Endodermal cell (in vitro differentiated cells): Measurements from ENCODE around the gene TMEM175. TPM values are rescaled to one million over a fixed set of nuclear protein-coding genes. Genes with fewer than 3 reads are reported as not detected.

Source experiments
- DNase-seq: peaks from one replicate; pipeline ENCODE4 v3.0.0-alpha.2; 2017
- H3K27ac ChIP-seq: 2 replicates; pipeline ENCODE4 v1.5.1; 2013; ENCODE audit warnings: mild to moderate bottlenecking, low read depth, low read length, moderate library complexity
- H3K27me3 ChIP-seq: 2 replicates; pipeline ENCODE4 v1.6.1; 2013; ENCODE audit warnings: mild to moderate bottlenecking, low read length, moderate library complexity; ENCODE audit not compliant: insufficient read depth, control insufficient read depth, poor library complexity, severe bottlenecking
- H3K36me3 ChIP-seq: 2 replicates; pipeline ENCODE4 v1.7.0; 2013; ENCODE audit warnings: mild to moderate bottlenecking, low read length, moderate library complexity; ENCODE audit not compliant: control insufficient read depth, insufficient read depth
- H3K4me1 ChIP-seq: one replicate; pipeline ENCODE4 v1.7.0; 2013; ENCODE audit warnings: low read length; ENCODE audit not compliant: control insufficient read depth, insufficient read depth
- H3K4me3 ChIP-seq: 2 replicates; pipeline ENCODE4 v1.5.1; 2013; ENCODE audit warnings: mild to moderate bottlenecking, low read length, moderate library complexity
- H3K9ac ChIP-seq: 2 replicates; pipeline ENCODE4 v1.6.1; 2013; ENCODE audit warnings: mild to moderate bottlenecking, low read length, moderate library complexity; ENCODE audit not compliant: poor library complexity, severe bottlenecking; ENCODE audit errors: extremely low read depth
- H3K9me3 ChIP-seq: 2 replicates; pipeline ENCODE4 v1.6.1; 2013; ENCODE audit warnings: mild to moderate bottlenecking, low read length, moderate library complexity; ENCODE audit not compliant: control insufficient read depth
- H3K27ac Mint-ChIP-seq: 2 replicates; pipeline ENCODE4 v1.8.0; 2020; ENCODE audit warnings: mixed read lengths
- H3K27me3 Mint-ChIP-seq: 2 replicates; pipeline ENCODE4 v1.8.0; 2021; ENCODE audit warnings: mild to moderate bottlenecking, mixed read lengths; ENCODE audit not compliant: insufficient read depth
- H3K36me3 Mint-ChIP-seq: 2 replicates; pipeline ENCODE4 v1.8.0; 2020; ENCODE audit warnings: low read depth, mixed read lengths
- H3K4me1 Mint-ChIP-seq: 2 replicates; pipeline ENCODE4 v1.8.0; 2020; ENCODE audit warnings: mixed read lengths
- H3K4me3 Mint-ChIP-seq: 2 replicates; pipeline ENCODE4 v1.8.0; 2020; ENCODE audit warnings: mild to moderate bottlenecking, moderate library complexity, mixed read lengths
- H3K9me3 Mint-ChIP-seq: 2 replicates; pipeline ENCODE4 v1.8.0; 2020; ENCODE audit warnings: mild to moderate bottlenecking, mixed read lengths
- WGBS, 2 experiments: methylation state at CpG; one replicate each; pipeline versions ENCODE4 v1.1.5 to v1.1.7; 2013; ENCODE audit warnings: missing lambda C conversion rate in 2 of 2, mixed read lengths in 1 of 2; ENCODE audit not compliant: insufficient coverage in 1 of 2, insufficient read length in 1 of 2; 5-methylcytosine and 5-hydroxymethylcytosine counted together
- total RNA-seq, 2 donors: library from RNA; stranded (reverse); fragmentation: NEBNext Ultra II Directional in 1 of 2; extraction: Animal tissue kit (Norgen Biotek cat#: 25700) in 1 of 2; gene quantifications; 2 replicates in 1 of 2; 3 replicates in 1 of 2; pipeline ENCODE4 v1.2.1, GENCODE V29; 2021
- TF ChIP-seq, protein P1 (sequence below): fragments of 200-600 bp; sonication (generic); conservative IDR thresholded peaks from 2 replicates; pipeline ENCODE4 v1.5.0; 2021; ENCODE audit warnings: antibody characterized with exemption, mild to moderate bottlenecking

The TMEM175 gene
- total RNA-seq, 2 donors from 2014 or later = 15.9 to 23.0 TPM

GRCh38 chr4:999882-1000425 is 67.7 kb downstream of the TMEM175 start:
- Histone ChIP-seq H3K9me3 (no peaks in the 10 kb centered on the region), H3K4me1 (no peaks in the 10 kb centered on the region), H3K4me3 (no peak overlapping the region), H3K27ac (no peak overlapping the region), H3K9ac (no peak overlapping the region), H3K36me3 (no peaks in the 10 kb centered on the region), H3K27me3 (peaks cover 97% of the 10 kb centered on the region)
- Mint-ChIP-seq H3K27ac (no peak overlapping the region), H3K4me1 (peaks cover 1% of the 10 kb centered on the region), H3K27me3 (peaks cover 77% of the 10 kb centered on the region), H3K36me3 (no peaks in the 10 kb centered on the region), H3K4me3 (no peak overlapping the region), H3K9me3 (no peaks in the 10 kb centered on the region)
- no peak for DNase-seq
- TF ChIP-seq, protein P1, sequence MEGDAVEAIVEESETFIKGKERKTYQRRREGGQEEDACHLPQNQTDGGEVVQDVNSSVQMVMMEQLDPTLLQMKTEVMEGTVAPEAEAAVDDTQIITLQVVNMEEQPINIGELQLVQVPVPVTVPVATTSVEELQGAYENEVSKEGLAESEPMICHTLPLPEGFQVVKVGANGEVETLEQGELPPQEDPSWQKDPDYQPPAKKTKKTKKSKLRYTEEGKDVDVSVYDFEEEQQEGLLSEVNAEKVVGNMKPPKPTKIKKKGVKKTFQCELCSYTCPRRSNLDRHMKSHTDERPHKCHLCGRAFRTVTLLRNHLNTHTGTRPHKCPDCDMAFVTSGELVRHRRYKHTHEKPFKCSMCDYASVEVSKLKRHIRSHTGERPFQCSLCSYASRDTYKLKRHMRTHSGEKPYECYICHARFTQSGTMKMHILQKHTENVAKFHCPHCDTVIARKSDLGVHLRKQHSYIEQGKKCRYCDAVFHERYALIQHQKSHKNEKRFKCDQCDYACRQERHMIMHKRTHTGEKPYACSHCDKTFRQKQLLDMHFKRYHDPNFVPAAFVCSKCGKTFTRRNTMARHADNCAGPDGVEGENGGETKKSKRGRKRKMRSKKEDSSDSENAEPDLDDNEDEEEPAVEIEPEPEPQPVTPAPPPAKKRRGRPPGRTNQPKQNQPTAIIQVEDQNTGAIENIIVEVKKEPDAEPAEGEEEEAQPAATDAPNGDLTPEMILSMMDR = no peak
- WGBS, 2 experiments = 75 to 88% methylated on average over 11 to 16 of the region's 18 CpGs

- no peaks in the 10 kb centered on the region for H3K4me1 ChIP-seq
- H3K4me3 ChIP-seq = no peak overlapping the region
- H3K27me3 ChIP-seq = peaks cover 100% of the 10 kb centered on the region
- Mint-ChIP-seq H3K27ac (no peak overlapping the region), H3K36me3 (no peaks in the 10 kb centered on the region), H3K4me1 (peaks cover 1% of the 10 kb centered on the region), H3K27me3 (peaks cover 79% of the 10 kb centered on the region), H3K9me3 (peaks cover 3% of the 10 kb centered on the region), H3K4me3 (no peak overlapping the region)
- 93 to 95% methylated on average over 8 to 15 of the region's 15 CpGs for WGBS, 2 experiments
- no peak overlapping the region for H3K9ac ChIP-seq
- no peak for DNase-seq
- H3K9me3 ChIP-seq = no peaks in the 10 kb centered on the region
- no peaks in the 10 kb centered on the region for H3K36me3 ChIP-seq
- no peak overlapping the region for H3K27ac ChIP-seq
- TF ChIP-seq, protein P1 = no peak
These were observed 68.5 kb downstream of the TMEM175 start for GRCh38 chr4:1000686-1001260.

GRCh38 chr4:1001561-1002130 is 69.4 kb downstream of the TMEM175 start:
- Mint-ChIP-seq H3K4me3 (no peak overlapping the region), H3K27me3 (peaks cover 79% of the 10 kb centered on the region), H3K9me3 (peaks cover 8% of the 10 kb centered on the region), H3K36me3 (no peaks in the 10 kb centered on the region), H3K4me1 (peaks cover 1% of the 10 kb centered on the region), H3K27ac (no peak overlapping the region)
- Histone ChIP-seq H3K27ac (no peak overlapping the region), H3K36me3 (no peaks in the 10 kb centered on the region), H3K27me3 (peaks cover 100% of the 10 kb centered on the region), H3K4me3 (no peak overlapping the region), H3K9me3 (peaks cover 5% of the 10 kb centered on the region), H3K4me1 (no peaks in the 10 kb centered on the region), H3K9ac (no peak overlapping the region)
- WGBS, 2 experiments = 46 to 68% methylated on average over 29 to 48 of the region's 48 CpGs
- no peak for DNase-seq
- TF ChIP-seq, protein P1 = no peak
